Breast epithelium (tissue), 3 donors: Measurements from ENCODE around the gene SSTR1.

Experiments used
- CTCF ChIP-seq, 3 donors: fragments of 450-650 bp; IDR thresholded peaks; one replicate each; pipeline ENCODE4 v1.5.1; 2016 to 2017; ENCODE audit warnings: antibody characterized with exemption in 3 of 3, mild to moderate bottlenecking in 3 of 3, moderate library complexity in 3 of 3
- POLR2A ChIP-seq: fragments of 450-650 bp; IDR thresholded peaks from one replicate; pipeline ENCODE4 v1.6.1; 2016; ENCODE audit warnings: antibody characterized with exemption, mild to moderate bottlenecking, moderate library complexity
- POLR2AphosphoS5 ChIP-seq, 3 donors: sonication (generic); formaldehyde crosslinking; IDR thresholded peaks; one replicate each; pipeline ENCODE4 v1.6.1; 2017; ENCODE audit warnings: antibody characterized with exemption in 3 of 3

- TF ChIP-seq POLR2A (no peak), CTCF (IDR thresholded peaks at IDR 0.05) (no peak), POLR2AphosphoS5 (IDR thresholded peaks at IDR 0.05) (no peak)
Measured at GRCh38 chr14:38211255-38211735, 3.6 kb downstream of the SSTR1 start.
